ENCODE data around the gene DHFR.

- TF ChIP-seq TSHZ2 (CRISPR knock-in tag; IDR thresholded peaks at IDR 0.05) (no peak), ZNF70 (CRISPR knock-in tag; IDR thresholded peaks at IDR 0.05) (no peak), CREB5 (CRISPR knock-in tag; IDR thresholded peaks at IDR 0.05; ENCODE audit: low read depth) (no peak)
Observed at GRCh38 chr5:80607832-80608231, 47.0 kb downstream of the DHFR start.
